Suprapubic skin (tissue), 4 donors: Measurements from ENCODE around the gene LCA5. TPM values are rescaled to one million over a fixed set of nuclear protein-coding genes. Genes with fewer than 3 reads are reported as not detected.

Experiments
- DNase-seq, 2 donors: peaks; one replicate each; pipeline ENCODE4 v3.0.0-alpha.2; 2019; ENCODE audit warnings: low spot score in 2 of 2
- H3K27ac ChIP-seq: fragments of 200-600 bp; sonication (generic); one replicate; pipeline ENCODE4 v1.5.1; 2019
- H3K27me3 ChIP-seq: fragments of 200-600 bp; sonication (generic); one replicate; pipeline ENCODE4 v1.5.1; 2019
- H3K36me3 ChIP-seq: fragments of 200-600 bp; sonication (generic); one replicate; pipeline ENCODE4 v1.5.1; 2019
- H3K4me1 ChIP-seq: fragments of 200-600 bp; sonication (generic); one replicate; pipeline ENCODE4 v1.5.1; 2019
- H3K4me3 ChIP-seq: fragments of 200-600 bp; sonication (generic); one replicate; pipeline ENCODE4 v1.5.1; 2019; ENCODE audit warnings: mild to moderate bottlenecking
- H3K9me3 ChIP-seq: fragments of 200-600 bp; sonication (generic); one replicate; pipeline ENCODE4 v1.5.1; 2019
- EP300 ChIP-seq: sonication (generic); formaldehyde crosslinking; IDR thresholded peaks from one replicate; pipeline ENCODE4 v1.6.1; 2017; ENCODE audit warnings: antibody characterized with exemption
- POLR2A ChIP-seq, 2 donors: fragments of 450-650 bp; IDR thresholded peaks; one replicate each; pipeline ENCODE4 v1.6.1; 2017; ENCODE audit warnings: antibody characterized with exemption in 2 of 2, mild to moderate bottlenecking in 2 of 2, moderate library complexity in 2 of 2
- POLR2AphosphoS5 ChIP-seq, 3 donors: sonication (generic); formaldehyde crosslinking; IDR thresholded peaks; one replicate each; pipeline ENCODE4 v1.6.1; 2017; ENCODE audit warnings: antibody characterized with exemption in 3 of 3
- WGBS: methylation state at CpG from one replicate; pipeline ENCODE4 v1.1.5; 2018; 5-methylcytosine and 5-hydroxymethylcytosine counted together
- total RNA-seq, 4 donors: library from RNA; depleted of rRNA; stranded (reverse); fragments of >200 nt; gene quantifications; one replicate each; pipeline ENCODE4 v1.1.0, GENCODE V29; 2016
- TF ChIP-seq, protein P1 (sequence below), 2 donors: fragments of 200-600 bp in 1 of 2; fragments of 450-650 bp in 1 of 2; sonication (generic) in 1 of 2; IDR thresholded peaks; one replicate each; pipeline ENCODE4 v1.5.1; 2016 to 2019; ENCODE audit warnings: antibody characterized with exemption in 2 of 2, mild to moderate bottlenecking in 1 of 2, moderate library complexity in 1 of 2

Gene LCA5
- total RNA-seq, 4 donors from 2014 or later: 0.95 to 2.6 (median 1.5) TPM

DNA sequence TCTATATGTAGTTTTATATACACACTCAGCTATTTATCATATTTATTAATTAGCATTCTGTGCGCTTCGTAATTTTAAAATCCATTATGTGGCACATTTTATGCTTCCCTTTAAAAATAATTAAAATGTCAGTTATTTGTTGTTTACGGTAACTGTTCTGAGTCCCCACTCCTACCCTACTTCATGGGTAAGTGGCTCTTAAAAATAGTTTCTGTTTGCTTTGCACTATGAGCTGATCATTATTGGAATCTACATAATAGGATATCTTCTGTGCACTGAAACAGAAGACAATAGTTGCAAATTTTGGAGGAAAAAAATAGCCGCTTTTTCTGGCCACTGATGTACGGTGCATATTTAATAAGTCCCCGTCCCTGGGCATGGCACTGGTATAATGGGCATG is 25.2 kb downstream of the LCA5 start:
- Histone ChIP-seq H3K27me3 (no peaks in the 10 kb centered on the region), H3K4me1 (no peaks in the 10 kb centered on the region), H3K27ac (no peak overlapping the region), H3K4me3 (no peak overlapping the region), H3K9me3 (no peaks in the 10 kb centered on the region), H3K36me3 (no peaks in the 10 kb centered on the region)
- no peak for DNase-seq
- 94% methylated on average over 6 of the region's 6 CpGs for WGBS
- TF ChIP-seq POLR2AphosphoS5 (IDR thresholded peaks at IDR 0.05): no peak
- TF ChIP-seq, protein P1, sequence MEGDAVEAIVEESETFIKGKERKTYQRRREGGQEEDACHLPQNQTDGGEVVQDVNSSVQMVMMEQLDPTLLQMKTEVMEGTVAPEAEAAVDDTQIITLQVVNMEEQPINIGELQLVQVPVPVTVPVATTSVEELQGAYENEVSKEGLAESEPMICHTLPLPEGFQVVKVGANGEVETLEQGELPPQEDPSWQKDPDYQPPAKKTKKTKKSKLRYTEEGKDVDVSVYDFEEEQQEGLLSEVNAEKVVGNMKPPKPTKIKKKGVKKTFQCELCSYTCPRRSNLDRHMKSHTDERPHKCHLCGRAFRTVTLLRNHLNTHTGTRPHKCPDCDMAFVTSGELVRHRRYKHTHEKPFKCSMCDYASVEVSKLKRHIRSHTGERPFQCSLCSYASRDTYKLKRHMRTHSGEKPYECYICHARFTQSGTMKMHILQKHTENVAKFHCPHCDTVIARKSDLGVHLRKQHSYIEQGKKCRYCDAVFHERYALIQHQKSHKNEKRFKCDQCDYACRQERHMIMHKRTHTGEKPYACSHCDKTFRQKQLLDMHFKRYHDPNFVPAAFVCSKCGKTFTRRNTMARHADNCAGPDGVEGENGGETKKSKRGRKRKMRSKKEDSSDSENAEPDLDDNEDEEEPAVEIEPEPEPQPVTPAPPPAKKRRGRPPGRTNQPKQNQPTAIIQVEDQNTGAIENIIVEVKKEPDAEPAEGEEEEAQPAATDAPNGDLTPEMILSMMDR (IDR thresholded peaks at IDR 0.05): no peak
- TF ChIP-seq EP300: no peak
- TF ChIP-seq POLR2A (IDR thresholded peaks at IDR 0.05): no peak

DNA sequence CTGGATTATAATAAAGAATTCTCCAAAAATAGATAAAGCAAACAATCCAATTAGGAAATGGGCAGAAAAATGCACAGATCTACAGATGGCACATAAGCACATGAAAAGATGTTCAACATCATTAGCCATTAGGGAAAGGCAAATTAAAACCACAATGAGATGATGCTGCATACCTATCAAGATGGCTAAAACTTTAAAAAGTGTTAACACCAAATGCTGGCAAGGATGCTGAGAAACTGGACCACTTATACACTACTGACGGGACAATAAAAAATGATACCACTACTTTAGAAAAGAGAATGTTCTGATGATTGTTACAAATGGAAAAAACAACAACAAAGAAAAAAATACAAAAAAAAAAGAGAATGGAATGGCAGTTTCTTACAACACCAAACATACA is 26.5 kb downstream of the LCA5 start:
- no peaks in the 10 kb centered on the region for H3K36me3 ChIP-seq
- 94% methylated on average over 1 of the region's 1 CpG for WGBS

DNA sequence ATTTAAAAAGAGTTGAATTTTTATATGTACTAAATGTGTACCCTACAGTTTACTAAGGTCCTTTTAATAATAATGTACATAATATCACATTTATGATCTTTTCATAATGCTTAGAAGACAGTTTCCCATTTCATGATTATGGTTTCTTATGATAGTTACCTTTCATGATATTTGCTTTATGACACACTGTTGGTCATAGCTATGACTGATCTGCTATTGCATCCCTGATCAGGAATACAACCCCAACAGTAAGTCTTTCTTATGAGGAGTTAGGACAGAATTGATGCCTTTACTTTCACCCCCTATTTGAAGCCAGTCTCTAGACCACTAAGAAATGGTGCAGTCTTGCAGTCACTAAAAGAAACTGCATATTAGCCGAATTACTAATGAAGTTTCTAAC is 31.0 kb downstream of the LCA5 start:
- H3K27me3 ChIP-seq: no peaks in the 10 kb centered on the region
- TF ChIP-seq, protein P1 (IDR thresholded peaks at IDR 0.05): no peak
- no peak for TF ChIP-seq POLR2A (IDR thresholded peaks at IDR 0.05)
- H3K27ac ChIP-seq: no peak overlapping the region
- no peaks in the 10 kb centered on the region for H3K4me1 ChIP-seq
- whole genome bisulfite sequencing: 85% methylated on average over 1 of the region's 1 CpG
- no peaks in the 10 kb centered on the region for H3K36me3 ChIP-seq
- DNase-seq: no peak
- H3K9me3 ChIP-seq: no peaks in the 10 kb centered on the region
- H3K4me3 ChIP-seq: no peak overlapping the region

More for the DNA sequence above, 26.5 kb downstream of the LCA5 start:
- H3K9me3 ChIP-seq: no peaks in the 10 kb centered on the region
- no peak overlapping the region for H3K4me3 ChIP-seq
- no peak for DNase-seq
- no peaks in the 10 kb centered on the region for H3K27me3 ChIP-seq
- H3K27ac ChIP-seq: no peak overlapping the region
- H3K4me1 ChIP-seq: no peaks in the 10 kb centered on the region
- TF ChIP-seq, protein P1 (IDR thresholded peaks at IDR 0.05): no peak
- TF ChIP-seq EP300: no peak
- TF ChIP-seq POLR2A (IDR thresholded peaks at IDR 0.05): no peak
- no peak for TF ChIP-seq POLR2AphosphoS5 (IDR thresholded peaks at IDR 0.05)

DNA sequence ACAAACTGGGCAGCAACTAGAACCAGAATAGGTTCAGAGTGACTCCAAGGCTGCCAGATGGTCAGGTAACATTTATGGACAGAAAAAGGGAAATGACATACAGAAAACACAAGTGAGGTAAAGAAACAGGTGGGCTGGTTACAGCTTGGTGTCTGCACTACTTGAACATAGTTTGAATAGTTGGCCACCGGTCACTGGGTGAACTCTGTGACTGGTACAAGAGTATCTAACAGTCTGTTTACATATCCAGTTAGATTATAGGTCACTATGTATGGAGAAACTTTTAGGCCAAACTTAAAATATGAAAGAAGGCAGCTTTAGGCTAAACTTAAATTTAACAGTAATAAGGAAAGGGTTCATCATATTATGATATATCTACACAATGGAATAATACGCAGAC is 32.9 kb downstream of the LCA5 start:
- 99% methylated on average over 2 of the region's 2 CpGs for WGBS
- H3K4me3 ChIP-seq: no peak overlapping the region

GRCh38 chr6:79498842-79499241 is 38.4 kb downstream of the LCA5 start:
- H3K27me3 ChIP-seq: no peaks in the 10 kb centered on the region
- no peaks in the 10 kb centered on the region for H3K9me3 ChIP-seq
- H3K36me3 ChIP-seq: no peaks in the 10 kb centered on the region
- 49% methylated on average over 1 of the region's 1 CpG for WGBS
- no peak overlapping the region for H3K27ac ChIP-seq
- no peaks in the 10 kb centered on the region for H3K4me1 ChIP-seq
- no peak overlapping the region for H3K4me3 ChIP-seq
- TF ChIP-seq EP300: no peak
- TF ChIP-seq POLR2AphosphoS5 (IDR thresholded peaks at IDR 0.05): no peak
- no peak for TF ChIP-seq POLR2A (IDR thresholded peaks at IDR 0.05)
- TF ChIP-seq, protein P1 (IDR thresholded peaks at IDR 0.05): no peak
- DNase-seq: no peak

More for the DNA sequence above, 32.9 kb downstream of the LCA5 start:
- no peak overlapping the region for H3K27ac ChIP-seq
- DNase-seq: no peak
- no peaks in the 10 kb centered on the region for H3K9me3 ChIP-seq
- H3K4me1 ChIP-seq: no peaks in the 10 kb centered on the region
- H3K27me3 ChIP-seq: no peaks in the 10 kb centered on the region
- H3K36me3 ChIP-seq: no peaks in the 10 kb centered on the region
- TF ChIP-seq EP300 (no peak), POLR2A (IDR thresholded peaks at IDR 0.05) (no peak), POLR2AphosphoS5 (IDR thresholded peaks at IDR 0.05) (no peak)
- TF ChIP-seq, protein P1 (IDR thresholded peaks at IDR 0.05): no peak
